ENCODE data around the gene BGN.

BGN gene

DNA sequence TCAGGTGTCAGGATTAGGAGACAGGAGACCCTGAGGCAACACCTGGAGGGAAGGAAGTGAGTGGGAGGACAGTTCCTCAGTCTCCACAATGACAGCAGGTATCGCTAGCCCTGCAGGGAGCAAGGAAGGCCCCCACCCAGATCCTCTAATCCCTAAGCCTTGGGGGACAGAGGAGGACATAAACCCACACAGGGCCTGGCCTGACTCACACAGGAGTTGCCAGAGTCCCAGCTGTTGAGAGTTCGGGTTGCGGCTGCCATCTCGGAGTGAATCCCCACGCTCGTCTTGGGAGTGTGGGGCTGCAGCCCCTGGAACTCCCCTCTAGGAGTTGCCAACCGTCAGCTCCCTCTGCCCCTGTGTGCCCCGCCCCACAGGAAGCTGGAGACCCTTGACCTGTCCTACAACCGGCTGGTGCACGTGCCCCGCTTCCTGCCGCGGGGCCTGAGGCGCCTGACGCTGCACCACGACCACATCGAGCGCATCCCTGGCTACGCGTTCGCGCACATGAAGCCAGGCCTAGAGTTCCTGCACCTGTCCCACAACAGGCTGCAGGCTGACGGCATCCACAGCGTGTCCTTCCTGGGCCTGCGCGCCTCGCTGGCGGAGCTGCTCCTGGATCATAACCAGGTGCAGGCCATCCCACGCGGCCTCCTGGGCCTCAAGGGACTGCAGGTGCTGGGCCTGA, 9.2 kb upstream of the BGN start:
- DNase-seq, result no peak

- DNase-seq, result no peak
These were observed 8.6 kb upstream of the BGN start for GRCh38 chrX:153486171-153486570.

- DNase-seq, result no peak
These were observed 7.1 kb upstream of the BGN start for GRCh38 chrX:153487590-153488071.

GRCh38 chrX:153488231-153488914, 6.4 kb upstream of the BGN start:
- DNase-seq, result no peak

GRCh38 chrX:153490217-153490930, 4.4 kb upstream of the BGN start:
- no peak for DNase-seq

GRCh38 chrX:153491351-153491914, 3.3 kb upstream of the BGN start:
- no peak for DNase-seq

DNA sequence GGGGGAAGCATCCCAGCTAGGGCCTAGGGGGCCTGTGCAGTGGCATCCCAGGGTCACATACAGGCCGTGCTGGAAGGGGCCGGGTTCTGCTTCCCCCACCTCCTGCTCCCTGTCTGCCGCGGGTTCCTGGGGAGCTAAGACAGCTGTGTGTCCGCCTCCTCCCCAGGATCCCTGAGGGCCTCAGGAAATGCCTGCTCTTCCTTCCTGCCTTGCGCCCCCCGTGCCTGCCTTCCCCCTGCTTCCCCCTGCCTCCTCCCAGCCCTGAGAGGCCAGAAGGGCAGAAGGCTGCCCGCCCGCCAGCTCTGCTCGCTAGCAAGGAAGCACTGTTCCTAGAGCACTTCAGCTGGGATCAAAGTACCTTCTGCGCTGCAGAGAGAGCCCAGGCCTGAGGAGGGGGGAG, 2.9 kb upstream of the BGN start:
- DNase-seq, result no peak

DNA sequence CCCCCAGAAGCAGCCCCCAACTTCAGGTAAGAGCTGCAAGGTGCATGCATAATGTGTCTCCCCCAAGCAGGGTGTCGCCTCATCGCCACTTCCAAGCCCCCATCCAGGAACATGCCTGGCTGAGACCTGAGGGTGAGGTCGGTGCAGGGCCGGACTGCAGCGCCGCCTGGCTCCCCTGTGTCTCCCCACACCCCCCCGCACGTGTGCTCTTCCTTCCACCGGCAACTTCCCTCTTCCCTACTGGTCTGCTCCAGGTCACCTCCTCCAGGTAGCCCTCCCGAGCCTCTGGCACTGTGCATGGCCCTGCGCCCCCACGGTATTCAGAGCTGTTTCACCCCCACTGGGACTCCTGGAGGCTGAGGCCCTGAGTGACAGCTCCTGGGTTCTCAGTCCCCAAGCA, 2.2 kb upstream of the BGN start:
- no peak for DNase-seq

- no peak for DNase-seq
These were observed 1.7 kb upstream of the BGN start for GRCh38 chrX:153493085-153493484.

DNA sequence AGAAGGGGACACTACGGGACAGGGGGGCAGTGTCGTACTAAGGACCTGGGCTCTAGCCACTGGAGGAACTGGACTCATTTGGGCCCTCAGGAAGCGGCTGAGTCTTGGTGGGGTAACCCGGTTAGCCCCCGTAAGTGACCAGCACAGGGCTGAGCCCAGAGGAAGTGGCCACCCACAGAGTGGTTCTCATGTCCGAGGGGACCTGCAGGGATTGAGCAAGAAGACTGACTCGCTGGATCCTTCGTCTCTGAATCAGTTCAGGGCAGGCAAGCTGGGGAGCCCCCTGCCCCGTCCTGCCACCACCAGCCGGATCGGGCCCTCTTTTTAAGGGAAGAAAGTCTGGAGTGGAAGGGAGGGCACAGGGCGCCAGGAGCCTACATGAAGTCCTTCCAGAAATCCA, 719 bp upstream of the BGN start:
- DNase-seq, result no peak

DNA sequence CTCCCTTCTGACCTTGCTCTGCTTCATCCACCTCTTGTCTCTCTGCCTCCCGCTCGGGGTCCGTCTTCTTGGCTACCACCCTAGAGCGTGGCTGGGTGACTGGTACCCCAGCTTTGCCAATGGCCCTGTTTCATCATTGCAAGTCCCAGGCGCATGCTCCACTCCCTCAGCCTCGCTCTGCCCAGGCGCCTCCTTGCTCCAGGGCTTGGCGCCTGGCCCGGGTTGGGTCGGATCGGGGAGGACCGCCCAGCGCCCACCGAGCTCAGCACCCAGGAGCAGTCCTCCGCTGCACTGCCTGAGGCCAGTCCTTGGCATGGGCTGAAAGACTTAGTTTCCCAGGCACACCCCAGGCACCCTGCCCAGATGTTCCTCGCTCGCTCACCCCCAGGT, 577 bp downstream of the BGN start:
- DNase-seq, result no peak

DNA sequence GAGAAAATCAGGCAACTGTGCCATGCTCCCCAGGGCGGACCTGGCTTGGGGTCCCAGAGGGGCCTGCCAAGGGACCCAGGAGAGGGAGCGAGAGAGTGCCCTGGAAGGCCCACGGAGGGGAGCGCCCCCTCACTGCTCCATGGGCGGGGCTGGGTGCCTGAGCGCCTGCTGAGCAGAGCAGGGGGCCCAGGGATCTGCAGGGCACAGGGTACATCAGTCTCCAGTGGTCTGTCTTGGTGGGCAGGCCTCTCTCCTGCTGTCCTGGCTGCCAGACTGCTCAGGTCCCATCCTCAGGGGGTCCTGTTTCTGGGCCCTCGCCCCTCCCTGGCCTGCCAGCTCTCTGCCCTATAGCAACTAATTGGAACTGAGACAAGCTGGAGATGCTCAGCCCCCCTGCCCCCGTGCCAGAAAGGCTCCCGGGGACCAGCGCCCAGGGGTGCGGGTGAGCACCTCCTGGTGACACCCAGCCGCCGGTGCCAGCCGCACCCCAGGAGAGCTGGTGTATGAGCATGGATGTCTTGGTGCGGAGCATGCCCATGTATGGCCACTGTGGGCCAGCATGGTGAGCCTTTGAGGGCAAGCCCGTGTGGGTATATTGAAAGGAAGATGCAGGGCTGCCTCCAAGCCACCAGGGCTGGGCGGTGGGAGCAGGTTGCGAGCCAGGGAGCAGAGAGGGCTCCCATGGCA, 1.3 kb downstream of the BGN start:
- DNase-seq, result no peak

GRCh38 chrX:153496590-153496959, 1.8 kb downstream of the BGN start:
- DNase-seq, result no peak

GRCh38 chrX:153498453-153498852, 3.7 kb downstream of the BGN start:
- DNase-seq, result no peak

DNA sequence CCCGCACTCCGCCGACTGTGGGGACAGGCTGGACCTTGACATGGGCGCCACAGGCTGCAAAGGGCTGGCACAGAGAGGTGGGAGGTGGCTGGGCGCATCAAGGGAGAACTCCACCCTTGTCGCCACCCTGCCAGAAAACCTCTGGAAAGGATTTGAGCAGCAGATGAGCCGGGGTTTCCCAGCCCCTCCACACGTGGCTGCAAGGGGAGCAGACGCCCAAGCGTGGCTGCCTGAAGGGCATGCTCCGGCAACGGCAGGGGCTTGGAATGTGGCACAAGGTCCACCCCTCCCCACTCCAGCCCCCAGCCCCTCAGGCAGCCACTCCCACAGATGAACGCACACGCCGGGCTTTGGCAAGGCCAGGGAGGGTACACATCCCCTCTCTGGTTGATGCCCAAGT, 4.6 kb downstream of the BGN start:
- no peak for DNase-seq

GRCh38 chrX:153499876-153500275, 5.1 kb downstream of the BGN start:
- no peak for DNase-seq

- DNase-seq, result no peak
These were observed 6.0 kb downstream of the BGN start for GRCh38 chrX:153500676-153501280.

GRCh38 chrX:153501530-153501929, 6.8 kb downstream of the BGN start:
- DNase-seq, result no peak

- DNase-seq, result no peak
These were observed 7.4 kb downstream of the BGN start for GRCh38 chrX:153502131-153502530.

- no peak for DNase-seq
These were observed 8.0 kb downstream of the BGN start for GRCh38 chrX:153502796-153503195.

DNA sequence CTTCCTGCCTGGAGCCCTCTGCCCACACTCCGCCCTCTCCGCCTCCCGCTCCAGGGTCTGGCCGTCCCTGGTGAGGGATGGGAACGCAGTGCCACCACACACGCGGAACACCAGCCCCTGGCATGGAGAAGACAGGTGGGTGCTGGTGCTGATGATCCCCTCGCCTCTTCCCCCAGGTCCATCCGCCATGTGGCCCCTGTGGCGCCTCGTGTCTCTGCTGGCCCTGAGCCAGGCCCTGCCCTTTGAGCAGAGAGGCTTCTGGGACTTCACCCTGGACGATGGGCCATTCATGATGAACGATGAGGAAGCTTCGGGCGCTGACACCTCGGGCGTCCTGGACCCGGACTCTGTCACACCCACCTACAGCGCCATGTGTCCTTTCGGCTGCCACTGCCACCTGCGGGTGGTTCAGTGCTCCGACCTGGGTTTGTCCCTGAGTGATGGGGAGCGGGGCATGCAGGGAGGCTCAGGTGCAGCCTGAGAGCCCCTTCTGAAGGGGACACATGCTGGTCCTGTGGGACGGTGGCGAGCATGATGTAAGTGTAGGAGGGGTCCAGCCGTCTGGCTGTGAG, 9.8 kb downstream of the BGN start:
- DNase-seq, result no peak

DNA sequence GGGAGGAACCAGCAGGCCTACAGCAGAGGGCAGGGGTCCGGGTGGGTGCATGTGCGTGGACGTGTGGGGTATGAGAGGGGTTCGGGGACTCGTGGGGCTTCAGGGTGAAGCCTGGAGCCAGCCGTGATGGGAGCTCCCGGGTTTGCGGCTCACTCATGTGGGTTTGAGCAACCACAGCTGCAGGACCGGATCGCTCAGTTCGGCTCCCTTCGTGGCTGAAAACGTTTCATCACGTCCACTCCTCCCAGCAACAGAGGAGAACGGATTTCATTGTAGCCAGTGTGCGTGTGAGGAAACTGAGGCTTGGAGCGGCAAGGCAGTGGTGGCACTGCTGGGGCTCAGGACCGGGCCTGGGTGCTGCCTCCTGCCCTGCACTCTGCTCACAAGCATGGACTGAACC, 10.6 kb downstream of the BGN start:
- no peak for DNase-seq
